ENCODE measurements around the gene RSKR.

DNA sequence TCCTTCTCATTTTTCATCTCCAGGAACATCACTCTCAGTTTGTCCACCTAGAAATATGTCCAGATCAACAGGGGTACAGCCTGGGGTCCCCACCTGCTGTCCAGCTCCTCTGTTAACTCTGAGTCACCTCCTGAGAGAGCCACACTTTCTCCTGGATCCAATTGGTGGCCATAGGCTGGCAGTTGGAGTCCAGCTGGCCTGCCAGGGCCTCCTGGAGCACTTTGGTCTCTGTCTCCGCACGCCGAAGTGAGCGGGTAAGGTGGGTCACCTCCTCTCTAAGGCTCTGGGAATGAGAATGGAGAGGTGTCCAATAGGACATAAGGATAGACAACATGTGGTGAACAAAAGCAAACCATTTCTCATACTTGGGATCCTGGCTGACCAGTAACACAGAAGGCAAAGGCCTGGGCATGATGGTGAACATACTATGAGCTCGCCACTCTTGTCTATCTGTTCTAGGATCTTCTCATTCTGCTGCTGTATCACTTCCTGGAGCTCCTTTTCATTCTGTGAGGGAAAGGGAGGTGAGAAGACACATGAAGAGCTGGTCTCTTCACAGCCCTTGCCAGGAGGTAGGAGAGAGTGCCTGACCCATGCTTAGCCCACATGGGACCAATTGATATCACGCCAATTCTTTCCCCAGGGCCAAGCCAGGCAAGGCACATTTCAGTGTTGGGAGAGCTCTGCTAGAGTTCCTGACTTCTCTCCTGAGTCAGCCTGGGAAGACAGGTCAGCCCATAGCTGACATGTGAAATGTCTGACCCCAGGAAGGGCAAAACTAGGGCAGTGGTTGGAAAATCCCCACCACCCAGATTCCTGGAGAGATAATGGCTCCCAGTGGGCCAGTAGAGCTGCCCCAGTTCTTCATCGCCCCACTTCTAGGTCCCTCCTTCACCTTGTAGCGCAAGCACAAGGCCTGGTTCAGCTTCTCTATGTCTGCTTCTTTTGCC is 35.5 kb downstream of the RSKR start:
- TF ChIP-seq, protein P1, sequence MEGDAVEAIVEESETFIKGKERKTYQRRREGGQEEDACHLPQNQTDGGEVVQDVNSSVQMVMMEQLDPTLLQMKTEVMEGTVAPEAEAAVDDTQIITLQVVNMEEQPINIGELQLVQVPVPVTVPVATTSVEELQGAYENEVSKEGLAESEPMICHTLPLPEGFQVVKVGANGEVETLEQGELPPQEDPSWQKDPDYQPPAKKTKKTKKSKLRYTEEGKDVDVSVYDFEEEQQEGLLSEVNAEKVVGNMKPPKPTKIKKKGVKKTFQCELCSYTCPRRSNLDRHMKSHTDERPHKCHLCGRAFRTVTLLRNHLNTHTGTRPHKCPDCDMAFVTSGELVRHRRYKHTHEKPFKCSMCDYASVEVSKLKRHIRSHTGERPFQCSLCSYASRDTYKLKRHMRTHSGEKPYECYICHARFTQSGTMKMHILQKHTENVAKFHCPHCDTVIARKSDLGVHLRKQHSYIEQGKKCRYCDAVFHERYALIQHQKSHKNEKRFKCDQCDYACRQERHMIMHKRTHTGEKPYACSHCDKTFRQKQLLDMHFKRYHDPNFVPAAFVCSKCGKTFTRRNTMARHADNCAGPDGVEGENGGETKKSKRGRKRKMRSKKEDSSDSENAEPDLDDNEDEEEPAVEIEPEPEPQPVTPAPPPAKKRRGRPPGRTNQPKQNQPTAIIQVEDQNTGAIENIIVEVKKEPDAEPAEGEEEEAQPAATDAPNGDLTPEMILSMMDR (IDR thresholded peaks at IDR 0.05), result no peak
- TF ChIP-seq POLR2A (IDR thresholded peaks at IDR 0.05), result no peak
